COLO668 (cell line): ENCODE data around the gene SNX24.
"Not testable (repeated sequence)": the region's sequence is repeated elsewhere in the genome, so short reads cannot be mapped to it uniquely, and the experiment has no call there.

ENCODE experiments used
- DNase-seq: peaks from one replicate; lab custom pipeline; 2025; ENCODE audit not compliant: unreplicated experiment; lab: John Stamatoyannopoulos, UW

The SNX24 gene, protein sequence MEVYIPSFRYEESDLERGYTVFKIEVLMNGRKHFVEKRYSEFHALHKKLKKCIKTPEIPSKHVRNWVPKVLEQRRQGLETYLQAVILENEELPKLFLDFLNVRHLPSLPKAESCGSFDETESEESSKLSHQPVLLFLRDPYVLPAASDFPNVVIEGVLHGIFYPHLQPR

GRCh38 chr5:122845229-122846050 lies at the start of gene SNX24:
SNX24 (plus strand) TSS chr5:122845613; CDS start chr5:122845634, 21 bp downstream.
- DNase-seq = peak; percentile 77

- DNase-seq = no peak
Observed at GRCh38 chr5:122805481-122805880, 39.9 kb upstream of the SNX24 start.

- no peak for DNase-seq
Observed at GRCh38 chr5:122810405-122810804, 35.0 kb upstream of the SNX24 start.

DNA sequence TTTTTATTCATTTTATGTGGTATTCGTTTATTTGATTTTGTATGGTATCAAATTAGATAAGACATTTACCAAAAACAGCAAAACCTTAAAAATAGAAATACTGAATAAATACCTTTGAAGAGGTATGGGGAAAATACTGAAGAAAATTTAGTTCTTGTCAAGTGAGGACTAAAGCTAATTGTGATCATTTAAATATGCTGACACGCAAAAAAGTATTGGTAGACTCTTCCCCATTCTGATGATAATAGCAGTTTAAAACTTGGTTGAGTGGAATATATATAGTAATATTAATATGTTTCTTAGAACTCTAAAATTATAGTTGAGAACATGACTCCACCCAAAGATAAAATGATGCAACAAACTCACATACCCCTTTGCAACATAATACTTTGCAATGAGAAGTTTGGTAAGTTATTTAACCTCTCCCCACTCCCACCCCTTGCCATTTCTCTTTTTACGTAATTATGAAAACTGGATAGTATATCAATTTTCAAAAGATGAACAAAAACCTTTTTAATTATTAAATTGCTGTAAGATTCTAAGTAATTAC lies 30.1 kb upstream of the SNX24 start:
- DNase-seq = no peak

DNA sequence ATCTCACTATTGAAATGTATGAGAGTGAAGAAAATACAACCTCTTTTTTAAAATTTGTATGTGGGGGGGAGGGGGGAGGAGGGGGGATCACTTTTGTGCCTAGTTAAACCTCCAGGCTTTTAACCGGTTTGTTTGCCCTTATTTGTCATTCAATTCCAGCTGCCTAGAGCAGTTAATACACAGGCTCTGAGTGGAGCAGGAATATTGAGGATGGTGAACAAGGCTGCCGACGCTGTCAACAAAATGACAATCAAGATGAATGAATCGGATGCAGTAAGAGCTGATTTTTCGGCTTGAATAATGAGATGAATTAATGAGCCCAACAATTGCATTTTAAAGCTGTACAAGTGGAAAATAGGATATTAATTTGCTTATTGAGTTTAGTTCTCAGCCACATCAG lies 28.7 kb upstream of the SNX24 start:
- no peak for DNase-seq

DNA sequence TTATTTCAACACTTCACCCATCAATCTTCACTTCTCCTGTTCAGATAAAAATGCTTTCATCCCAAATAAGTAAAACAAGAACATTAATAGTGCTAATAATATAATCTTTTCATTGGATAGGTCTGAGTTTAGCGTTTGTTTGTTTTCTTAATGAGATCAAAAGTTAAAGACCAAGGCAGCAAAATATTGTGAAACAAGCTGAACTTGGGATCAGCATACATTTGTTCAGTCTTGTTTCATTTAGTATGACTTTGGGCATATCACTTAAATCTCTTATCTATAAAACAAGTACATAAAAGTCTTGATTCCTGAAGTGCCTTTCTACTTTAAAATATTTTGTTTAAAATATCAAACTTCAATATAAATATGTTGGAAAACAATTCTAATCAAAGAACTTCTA lies 13.4 kb upstream of the SNX24 start:
- DNase-seq = no peak

GRCh38 chr5:122835681-122836080 lies 9.7 kb upstream of the SNX24 start:
- DNase-seq = no peak

DNA sequence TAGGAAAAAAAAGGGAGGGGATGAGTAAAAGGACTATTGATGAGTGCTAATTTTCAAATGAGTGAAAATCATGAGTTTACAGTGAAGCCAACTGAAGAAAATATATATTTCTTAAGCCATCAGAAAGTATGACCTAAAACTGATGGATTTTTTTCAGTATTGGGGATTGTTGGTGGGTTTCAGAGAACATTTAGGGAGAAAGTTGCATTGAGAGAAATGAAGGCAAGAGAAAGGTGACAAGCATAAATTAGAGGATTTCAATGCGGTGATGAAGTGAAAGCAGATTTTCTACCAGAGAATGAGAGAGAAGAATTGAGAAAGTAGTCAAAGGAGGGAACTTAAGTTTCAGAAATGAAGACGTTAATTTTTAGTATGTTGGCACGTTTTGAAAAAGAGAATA lies 8.5 kb upstream of the SNX24 start:
- no peak for DNase-seq

- DNase-seq = no peak
Observed at GRCh38 chr5:122839731-122840130, 5.7 kb upstream of the SNX24 start.

DNA sequence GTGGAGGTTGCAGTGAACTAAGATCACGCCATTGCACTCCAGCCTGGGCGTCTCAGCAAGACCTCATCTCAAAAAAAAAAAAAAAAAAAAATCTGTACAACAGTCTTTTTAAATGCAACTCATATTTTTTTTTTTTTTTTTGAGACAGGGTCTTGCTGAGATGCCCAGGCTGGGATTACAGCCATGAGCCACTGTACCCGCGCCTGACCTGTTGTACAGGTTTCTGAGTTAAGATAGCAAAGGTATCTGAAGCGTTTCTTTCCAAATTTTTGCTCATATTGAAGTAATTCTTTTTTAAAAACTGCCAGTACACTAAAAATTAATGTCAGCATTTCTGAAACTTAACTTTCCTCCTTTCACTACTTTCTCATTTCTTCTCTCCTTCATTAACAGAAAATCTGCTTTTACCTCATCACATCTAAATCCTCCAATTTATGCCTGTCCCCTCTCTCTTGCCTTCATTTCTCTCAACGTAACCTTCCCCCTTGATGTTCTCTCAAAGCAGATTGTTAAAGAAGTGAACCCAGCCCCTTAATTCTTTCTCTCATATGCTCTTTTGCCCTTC lies 3.3 kb upstream of the SNX24 start:
- DNase-seq = no peak

GRCh38 chr5:122844136-122844909 lies 1.1 kb upstream of the SNX24 start:
- DNase-seq = no peak

- DNase-seq = no peak
Observed at GRCh38 chr5:122844910-122845228, 544 bp upstream of the SNX24 start.

GRCh38 chr5:122846051-122846550 lies 688 bp downstream of the SNX24 start:
- no peak for DNase-seq

GRCh38 chr5:122847687-122848081 lies 2.3 kb downstream of the SNX24 start:
- DNase-seq = no peak

DNA sequence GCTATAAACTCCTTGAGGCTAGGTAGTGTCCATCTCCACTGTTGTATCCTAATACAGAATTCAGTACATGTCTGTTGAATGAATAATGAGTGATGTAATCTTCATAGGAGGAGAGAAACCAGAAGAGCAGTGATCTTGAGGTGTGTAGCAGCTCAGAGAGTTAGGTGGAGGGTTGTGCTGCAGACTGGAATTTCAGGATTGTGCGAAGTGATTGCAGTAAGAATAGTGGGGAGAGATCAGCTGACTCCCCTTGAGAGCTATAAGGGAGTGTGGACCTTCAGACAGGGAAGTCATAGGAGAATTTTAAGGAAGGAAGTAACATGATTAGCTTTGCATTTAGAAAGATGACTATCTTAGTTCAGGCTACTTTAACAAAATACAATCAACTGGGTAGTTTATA lies 4.4 kb downstream of the SNX24 start:
- no peak for DNase-seq

GRCh38 chr5:122857538-122857937 lies 12.1 kb downstream of the SNX24 start:
- DNase-seq = not testable (repeated sequence)

- no peak for DNase-seq
Observed at GRCh38 chr5:122858451-122858850, 13.0 kb downstream of the SNX24 start.

- DNase-seq = no peak
Observed at GRCh38 chr5:122863240-122863639, 17.8 kb downstream of the SNX24 start.

DNA sequence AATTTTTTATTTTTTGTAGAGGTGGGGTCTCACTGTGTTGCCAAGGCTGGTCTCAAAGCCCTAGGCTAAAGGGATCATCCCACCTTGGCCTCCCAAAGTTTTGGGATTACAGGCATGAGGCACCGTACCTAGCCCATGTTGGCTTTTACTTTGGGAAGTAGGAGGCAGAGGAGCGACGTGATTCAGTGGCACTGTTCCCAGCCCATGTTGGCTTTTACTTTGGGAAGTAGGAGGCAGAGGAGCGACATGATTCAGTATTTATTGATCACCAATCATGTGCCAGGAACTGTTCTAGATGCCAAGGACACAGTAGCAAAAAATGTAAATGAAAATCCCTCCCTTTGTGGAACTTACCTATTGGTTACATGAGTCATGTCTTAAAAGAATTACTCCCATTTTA lies 18.3 kb downstream of the SNX24 start:
- DNase-seq = no peak

- DNase-seq = no peak
Observed at GRCh38 chr5:122864400-122864799, 19.0 kb downstream of the SNX24 start.

GRCh38 chr5:122864842-122865241 lies 19.4 kb downstream of the SNX24 start:
- DNase-seq = no peak
